Chondrocyte (in vitro differentiated cells): Measurements from ENCODE around the gene TEPSIN. TPM values are rescaled to one million over a fixed set of nuclear protein-coding genes. Genes with fewer than 3 reads are reported as not detected.

Experiments
- DNase-seq: peaks from one replicate; pipeline ENCODE4 v3.0.0; 2021; ENCODE audit warnings: mixed read lengths, low spot score
- H3K27ac Mint-ChIP-seq: one replicate; pipeline ENCODE4 v1.8.0; 2021; ENCODE audit warnings: mild to moderate bottlenecking, moderate library complexity, mixed read lengths; ENCODE audit not compliant: unreplicated experiment
- H3K27me3 Mint-ChIP-seq: 2 replicates; pipeline ENCODE4 v1.8.0; 2021; ENCODE audit warnings: low read depth, mixed read lengths
- H3K36me3 Mint-ChIP-seq: 2 replicates; pipeline ENCODE4 v1.8.0; 2021; ENCODE audit warnings: low read depth, mixed read lengths
- H3K4me1 Mint-ChIP-seq: 2 replicates; pipeline ENCODE4 v1.8.0; 2021; ENCODE audit warnings: low read depth, mild to moderate bottlenecking, mixed read lengths
- H3K4me3 Mint-ChIP-seq: one replicate; pipeline ENCODE4 v1.8.0; 2021; ENCODE audit warnings: mild to moderate bottlenecking, moderate library complexity, mixed read lengths; ENCODE audit not compliant: unreplicated experiment
- H3K9me3 Mint-ChIP-seq: 2 replicates; pipeline ENCODE4 v1.8.0; 2021; ENCODE audit warnings: low read depth, mixed read lengths
- CTCF ChIP-seq: fragments of 200-600 bp; sonication (generic); IDR thresholded peaks from 2 replicates; pipeline ENCODE4 v1.5.0; 2021; ENCODE audit warnings: antibody characterized with exemption, mild to moderate bottlenecking, moderate library complexity
- total RNA-seq: library from RNA; stranded (reverse); gene quantifications from 3 replicates; pipeline ENCODE4 v1.2.1, GENCODE V29; 2021

The TEPSIN gene
- total RNA-seq, 1 donor from 2014 or later, result 27.1 TPM

GRCh38 chr17:81193470-81194224, 45.2 kb downstream of the TEPSIN start:
- H3K27me3 Mint-ChIP-seq, result no peaks in the 10 kb centered on the region
- H3K4me1 Mint-ChIP-seq, result no peaks in the 10 kb centered on the region
- peaks cover 4% of the 10 kb centered on the region for H3K36me3 Mint-ChIP-seq
- no peak overlapping the region for H3K4me3 Mint-ChIP-seq
- H3K27ac Mint-ChIP-seq, result no peak overlapping the region
- peak; percentile 88 for DNase-seq
- no peaks in the 10 kb centered on the region for H3K9me3 Mint-ChIP-seq
- no peak for TF ChIP-seq CTCF

GRCh38 chr17:81193051-81193410, 45.8 kb downstream of the TEPSIN start:
- Mint-ChIP-seq H3K27ac (no peak overlapping the region), H3K27me3 (no peaks in the 10 kb centered on the region), H3K9me3 (no peaks in the 10 kb centered on the region), H3K4me3 (no peak overlapping the region), H3K4me1 (no peaks in the 10 kb centered on the region), H3K36me3 (peaks cover 4% of the 10 kb centered on the region)
- no peak for TF ChIP-seq CTCF
- no peak for DNase-seq

GRCh38 chr17:81192386-81193050, 46.3 kb downstream of the TEPSIN start:
- peak; percentile 93 for DNase-seq
- H3K27me3 Mint-ChIP-seq, result no peaks in the 10 kb centered on the region
- H3K4me1 Mint-ChIP-seq, result no peaks in the 10 kb centered on the region
- H3K36me3 Mint-ChIP-seq, result peaks cover 2% of the 10 kb centered on the region
- H3K27ac Mint-ChIP-seq, result no peak overlapping the region
- no peak overlapping the region for H3K4me3 Mint-ChIP-seq
- TF ChIP-seq CTCF, result no peak
- no peaks in the 10 kb centered on the region for H3K9me3 Mint-ChIP-seq

- no peak for TF ChIP-seq CTCF
- no peaks in the 10 kb centered on the region for H3K9me3 Mint-ChIP-seq
- H3K27ac Mint-ChIP-seq, result no peak overlapping the region
- H3K4me3 Mint-ChIP-seq, result no peak overlapping the region
- no peak for DNase-seq
- no peaks in the 10 kb centered on the region for H3K4me1 Mint-ChIP-seq
- H3K36me3 Mint-ChIP-seq, result peaks cover 2% of the 10 kb centered on the region
- no peaks in the 10 kb centered on the region for H3K27me3 Mint-ChIP-seq
Measured at GRCh38 chr17:81191646-81192045, 47.2 kb downstream of the TEPSIN start.

GRCh38 chr17:81191116-81191515, 47.7 kb downstream of the TEPSIN start:
- Mint-ChIP-seq H3K27ac (no peak overlapping the region), H3K4me3 (no peak overlapping the region), H3K27me3 (no peaks in the 10 kb centered on the region), H3K4me1 (no peaks in the 10 kb centered on the region), H3K36me3 (peaks cover 2% of the 10 kb centered on the region), H3K9me3 (no peaks in the 10 kb centered on the region)
- no peak for DNase-seq
- TF ChIP-seq CTCF, result no peak
